HG03103 (cell line): ENCODE measurements around the gene CREB3L2.
"Not testable (repeated sequence)": the region's sequence is repeated elsewhere in the genome, so short reads cannot be mapped to it uniquely, and the experiment has no call there.

Experiments
- ATAC-seq: cut with Tn5 transposase; IDR thresholded peaks from one replicate; pipeline ENCODE4 v1.9.1; 2021; ENCODE audit warnings: low read depth; ENCODE audit not compliant: unreplicated experiment

CREB3L2 gene

GRCh38 chr7:138014686-138015085, 12.8 kb upstream of the CREB3L2 start:
- no peak for ATAC-seq

GRCh38 chr7:138014201-138014600, 12.3 kb upstream of the CREB3L2 start:
- not testable (repeated sequence) for ATAC-seq

GRCh38 chr7:138009350-138009653, 7.4 kb upstream of the CREB3L2 start:
- no peak for ATAC-seq

- peak; percentile 44 for ATAC-seq
These were observed 6.9 kb upstream of the CREB3L2 start for GRCh38 chr7:138008588-138009349.

- ATAC-seq, result no peak
These were observed 6.2 kb upstream of the CREB3L2 start for GRCh38 chr7:138008019-138008587.

- ATAC-seq, result no peak
These were observed 4.2 kb upstream of the CREB3L2 start for GRCh38 chr7:138006106-138006505.

GRCh38 chr7:138004936-138005335, 3.0 kb upstream of the CREB3L2 start:
- ATAC-seq, result no peak

GRCh38 chr7:138004046-138004445, 2.2 kb upstream of the CREB3L2 start:
- no peak for ATAC-seq

- no peak for ATAC-seq
These were observed 923 bp upstream of the CREB3L2 start for GRCh38 chr7:138002828-138003189.

- ATAC-seq, result peak; percentile 95
These were observed 376 bp upstream of the CREB3L2 start for GRCh38 chr7:138002096-138002827.

GRCh38 chr7:138000081-138000701, 1.7 kb downstream of the CREB3L2 start:
- ATAC-seq, result no peak

GRCh38 chr7:137999496-138000080, 2.3 kb downstream of the CREB3L2 start:
- no peak for ATAC-seq

- no peak for ATAC-seq
These were observed 3.6 kb downstream of the CREB3L2 start for GRCh38 chr7:137998250-137998649.

- ATAC-seq, result no peak
These were observed 5.0 kb downstream of the CREB3L2 start for GRCh38 chr7:137996871-137997270.

- ATAC-seq, result no peak
These were observed 5.5 kb downstream of the CREB3L2 start for GRCh38 chr7:137996386-137996851.

- ATAC-seq, result no peak
These were observed 7.7 kb downstream of the CREB3L2 start for GRCh38 chr7:137994216-137994615.

GRCh38 chr7:137993395-137993743, 8.5 kb downstream of the CREB3L2 start:
- ATAC-seq, result no peak

GRCh38 chr7:137992550-137993394, 9.1 kb downstream of the CREB3L2 start:
- no peak for ATAC-seq

- no peak for ATAC-seq
These were observed 9.8 kb downstream of the CREB3L2 start for GRCh38 chr7:137992104-137992549.
